Ascending aorta (tissue), 2 donors: Measurements from ENCODE around the gene CETN3. TPM values are rescaled to one million over a fixed set of nuclear protein-coding genes. Genes with fewer than 3 reads are reported as not detected.

Experiments used
- DNase-seq, 2 donors: peaks; one replicate each; pipeline ENCODE4 v3.0.0-alpha.2; 2019; ENCODE audit warnings: low spot score in 2 of 2
- H3K27ac ChIP-seq, 2 donors: fragments of 200-600 bp; sonication (generic); one replicate each; pipeline ENCODE4 v1.5.1; 2016 to 2017; ENCODE audit warnings: mild to moderate bottlenecking in 1 of 2
- H3K27me3 ChIP-seq: fragments of 200-600 bp; sonication (generic); one replicate; pipeline ENCODE4 v1.5.1; 2017
- H3K36me3 ChIP-seq, 2 donors: fragments of 200-600 bp; sonication (generic); one replicate each; pipeline ENCODE4 v1.5.1; 2016
- H3K4me1 ChIP-seq, 2 donors: fragments of 200-600 bp; sonication (generic); one replicate each; pipeline ENCODE4 v1.5.1; 2016 to 2017; ENCODE audit warnings: mild to moderate bottlenecking in 1 of 2
- H3K4me3 ChIP-seq, 2 donors: fragments of 200-600 bp; sonication (generic); one replicate each; pipeline ENCODE4 v1.5.1; 2016 to 2017; ENCODE audit warnings: mild to moderate bottlenecking in 1 of 2
- H3K9me3 ChIP-seq, 2 donors: fragments of 200-600 bp; sonication (generic); one replicate each; pipeline ENCODE4 v1.5.1; 2016
- CTCF ChIP-seq, 3 experiments: fragments of 200-600 bp in 2 of 3; fragments of 450-650 bp in 1 of 3; sonication (generic) in 2 of 3; IDR thresholded peaks; one replicate each; pipeline ENCODE4 v1.5.1; 2016 to 2019; ENCODE audit warnings: antibody characterized with exemption in 3 of 3, mild to moderate bottlenecking in 1 of 3, moderate library complexity in 1 of 3
- intact Hi-C: fragments of 100-400 bp; cut with DNase I; formaldehyde crosslinking; loops from one replicate; pipeline ENCODE4 v1.15.1; 2023
- total RNA-seq: library from RNA; depleted of rRNA; stranded (reverse); fragments of >200 nt; gene quantifications from one replicate; pipeline ENCODE4 v1.1.0, GENCODE V29; 2016

The CETN3 gene
- total RNA-seq, 1 donor from 2014 or later, result 36.7 TPM

- H3K9me3 ChIP-seq, result no peaks in the 10 kb centered on the region
- H3K4me3 ChIP-seq, result no peak overlapping the region
- no peaks in the 10 kb centered on the region for H3K27me3 ChIP-seq
- DNase-seq, result no peak
- no peak for TF ChIP-seq CTCF (IDR thresholded peaks at IDR 0.05)
- H3K36me3 ChIP-seq, result no peaks in the 10 kb centered on the region
- intact Hi-C loops, result no loop called here
- H3K27ac ChIP-seq, result no peak overlapping the region
- H3K4me1 ChIP-seq, result no peaks in the 10 kb centered on the region
Measured at GRCh38 chr5:90356622-90357021, 52.9 kb downstream of the CETN3 start.

GRCh38 chr5:90356176-90356575 is 53.4 kb downstream of the CETN3 start:
- H3K4me3 ChIP-seq, result no peak overlapping the region
- no peaks in the 10 kb centered on the region for H3K27me3 ChIP-seq
- H3K9me3 ChIP-seq, result no peaks in the 10 kb centered on the region
- no peaks in the 10 kb centered on the region for H3K36me3 ChIP-seq
- intact Hi-C loops, result no loop called here
- H3K27ac ChIP-seq, result no peak overlapping the region
- no peaks in the 10 kb centered on the region for H3K4me1 ChIP-seq
- no peak for TF ChIP-seq CTCF (IDR thresholded peaks at IDR 0.05)
- no peak for DNase-seq

GRCh38 chr5:90355635-90356034 is 53.9 kb downstream of the CETN3 start:
- Histone ChIP-seq H3K9me3 (no peaks in the 10 kb centered on the region), H3K4me3 (no peak overlapping the region), H3K4me1 (no peaks in the 10 kb centered on the region), H3K27me3 (no peaks in the 10 kb centered on the region), H3K36me3 (no peaks in the 10 kb centered on the region), H3K27ac (no peak overlapping the region)
- intact Hi-C loops, result no loop called here
- no peak for DNase-seq
- TF ChIP-seq CTCF (IDR thresholded peaks at IDR 0.05), result no peak

- H3K36me3 ChIP-seq, result no peaks in the 10 kb centered on the region
- H3K27me3 ChIP-seq, result no peaks in the 10 kb centered on the region
- intact Hi-C loops, result no loop called here
- TF ChIP-seq CTCF (IDR thresholded peaks at IDR 0.05), result no peak
- H3K4me1 ChIP-seq, result no peaks in the 10 kb centered on the region
- no peak overlapping the region for H3K4me3 ChIP-seq
- DNase-seq, result no peak
- H3K9me3 ChIP-seq, result no peaks in the 10 kb centered on the region
- no peak overlapping the region for H3K27ac ChIP-seq
Measured at GRCh38 chr5:90353254-90353653, 56.3 kb downstream of the CETN3 start.

- intact Hi-C loops, result no loop called here
- no peak for DNase-seq
- TF ChIP-seq CTCF (IDR thresholded peaks at IDR 0.05), result no peak
- H3K4me3 ChIP-seq, result no peak overlapping the region
- no peaks in the 10 kb centered on the region for H3K4me1 ChIP-seq
- no peaks in the 10 kb centered on the region for H3K27me3 ChIP-seq
- H3K27ac ChIP-seq, result no peak overlapping the region
- no peaks in the 10 kb centered on the region for H3K9me3 ChIP-seq
- H3K36me3 ChIP-seq, result no peaks in the 10 kb centered on the region
Measured at GRCh38 chr5:90351101-90351500, 58.5 kb downstream of the CETN3 start.

GRCh38 chr5:90347462-90347861 is 62.1 kb downstream of the CETN3 start:
- intact Hi-C loops, result no loop called here
- no peak overlapping the region for H3K4me3 ChIP-seq
- no peak for TF ChIP-seq CTCF (IDR thresholded peaks at IDR 0.05)
- no peaks in the 10 kb centered on the region for H3K36me3 ChIP-seq
- no peaks in the 10 kb centered on the region for H3K4me1 ChIP-seq
- no peaks in the 10 kb centered on the region for H3K9me3 ChIP-seq
- no peaks in the 10 kb centered on the region for H3K27me3 ChIP-seq
- H3K27ac ChIP-seq, result no peak overlapping the region
- DNase-seq, result no peak
